ENCODE results near the gene CCDC59. TPM values are rescaled to one million over a fixed set of nuclear protein-coding genes. Genes with fewer than 3 reads are reported as not detected.
"Not testable (repeated sequence)": the region's sequence is repeated elsewhere in the genome, so short reads cannot be mapped to it uniquely, and the experiment has no call there.

Gene CCDC59
- total RNA-seq, result 10 to 100 TPM; 47.0 to 83.2 TPM

GRCh38 chr12:82358200-82359114, at the start of gene CCDC59, which contains the start of gene METTL25:
Gene CCDC59, minus strand, starts transcription at chr12:82358387. Its CDS starts 11 bp downstream, at chr12:82358376.
Gene METTL25, plus strand, starts transcription at chr12:82358529. Its CDS starts 37 bp downstream, at chr12:82358566.
- peaks cover 19% of the 10 kb centered on the region for H3K4me1 Mint-ChIP-seq
- no peaks in the 10 kb centered on the region for H3K9me3 Mint-ChIP-seq
- H3K4me3 Mint-ChIP-seq, result peak within 1 kb of the TSS; percentile 99
- H3K27ac Mint-ChIP-seq, result peak within 1 kb of the TSS; percentile 99
- peaks cover 51% of the 10 kb centered on the region for H3K36me3 Mint-ChIP-seq (ENCODE audit: low read depth)
- H3K27me3 Mint-ChIP-seq, result no peaks in the 10 kb centered on the region
- ATAC-seq (replicated peaks), result peak; percentile 94

- no peak overlapping the region for H3K4me3 Mint-ChIP-seq
- H3K4me1 Mint-ChIP-seq, result no peaks in the 10 kb centered on the region
- H3K27me3 Mint-ChIP-seq, result no peaks in the 10 kb centered on the region
- no peak overlapping the region for H3K27ac Mint-ChIP-seq
- no peaks in the 10 kb centered on the region for H3K9me3 Mint-ChIP-seq
- peaks cover 30% of the 10 kb centered on the region for H3K36me3 Mint-ChIP-seq (ENCODE audit: low read depth)
- ATAC-seq (replicated peaks), result no peak
Observed at GRCh38 chr12:82407481-82407880, 49.3 kb upstream of the CCDC59 start.

GRCh38 chr12:82406651-82407050, 48.5 kb upstream of the CCDC59 start:
- Mint-ChIP-seq H3K36me3 (ENCODE audit: low read depth) (peaks cover 30% of the 10 kb centered on the region), H3K27ac (no peak overlapping the region), H3K4me1 (no peaks in the 10 kb centered on the region), H3K27me3 (no peaks in the 10 kb centered on the region), H3K4me3 (no peak overlapping the region), H3K9me3 (no peaks in the 10 kb centered on the region)
- no peak for ATAC-seq (replicated peaks)

GRCh38 chr12:82400819-82401218, 42.6 kb upstream of the CCDC59 start:
- Mint-ChIP-seq H3K27me3 (no peaks in the 10 kb centered on the region), H3K4me1 (no peaks in the 10 kb centered on the region), H3K36me3 (ENCODE audit: low read depth) (peaks cover 30% of the 10 kb centered on the region), H3K4me3 (no peak overlapping the region), H3K9me3 (no peaks in the 10 kb centered on the region), H3K27ac (no peak overlapping the region)
- no peak for ATAC-seq (replicated peaks)

- Mint-ChIP-seq H3K9me3 (no peaks in the 10 kb centered on the region), H3K4me3 (no peak overlapping the region), H3K4me1 (no peaks in the 10 kb centered on the region), H3K36me3 (ENCODE audit: low read depth) (peaks cover 29% of the 10 kb centered on the region), H3K27me3 (no peaks in the 10 kb centered on the region), H3K27ac (no peak overlapping the region)
- ATAC-seq (replicated peaks), result no peak
Observed at GRCh38 chr12:82398879-82399278, 40.7 kb upstream of the CCDC59 start.

- Mint-ChIP-seq H3K27ac (no peak overlapping the region), H3K9me3 (no peaks in the 10 kb centered on the region), H3K27me3 (no peaks in the 10 kb centered on the region), H3K36me3 (ENCODE audit: low read depth) (peaks cover 10% of the 10 kb centered on the region), H3K4me1 (no peaks in the 10 kb centered on the region), H3K4me3 (no peak overlapping the region)
- no peak for ATAC-seq (replicated peaks)
Observed at GRCh38 chr12:82383930-82384552, 25.9 kb upstream of the CCDC59 start.

- H3K4me3 Mint-ChIP-seq, result no peak overlapping the region
- ATAC-seq (replicated peaks), result no peak
- H3K36me3 Mint-ChIP-seq (ENCODE audit: low read depth), result peaks cover 11% of the 10 kb centered on the region
- no peaks in the 10 kb centered on the region for H3K9me3 Mint-ChIP-seq
- no peak overlapping the region for H3K27ac Mint-ChIP-seq
- H3K27me3 Mint-ChIP-seq, result no peaks in the 10 kb centered on the region
- H3K4me1 Mint-ChIP-seq, result no peaks in the 10 kb centered on the region
Observed at GRCh38 chr12:82378997-82379396, 20.8 kb upstream of the CCDC59 start.

GRCh38 chr12:82375201-82375600, 17.0 kb upstream of the CCDC59 start:
- no peak for ATAC-seq (replicated peaks)
- Mint-ChIP-seq H3K27ac (no peak overlapping the region), H3K27me3 (no peaks in the 10 kb centered on the region), H3K36me3 (ENCODE audit: low read depth) (peaks cover 38% of the 10 kb centered on the region), H3K9me3 (no peaks in the 10 kb centered on the region), H3K4me3 (no peak overlapping the region), H3K4me1 (no peaks in the 10 kb centered on the region)

GRCh38 chr12:82366197-82366596, 8.0 kb upstream of the CCDC59 start:
- Mint-ChIP-seq H3K36me3 (ENCODE audit: low read depth) (peaks cover 18% of the 10 kb centered on the region), H3K4me1 (no peaks in the 10 kb centered on the region), H3K9me3 (no peaks in the 10 kb centered on the region), H3K4me3 (no peak overlapping the region), H3K27me3 (no peaks in the 10 kb centered on the region), H3K27ac (no peak overlapping the region)
- ATAC-seq (replicated peaks), result peak; percentile 40

GRCh38 chr12:82363990-82364389, 5.8 kb upstream of the CCDC59 start:
- no peak for ATAC-seq (replicated peaks)
- Mint-ChIP-seq H3K36me3 (ENCODE audit: low read depth) (peaks cover 4% of the 10 kb centered on the region), H3K9me3 (no peaks in the 10 kb centered on the region), H3K27me3 (no peaks in the 10 kb centered on the region), H3K27ac (no peak overlapping the region), H3K4me3 (no peak overlapping the region), H3K4me1 (peaks cover 4% of the 10 kb centered on the region)

GRCh38 chr12:82361461-82361915, 3.3 kb upstream of the CCDC59 start:
- Mint-ChIP-seq H3K4me3 (no peak overlapping the region), H3K36me3 (ENCODE audit: low read depth) (peaks cover 21% of the 10 kb centered on the region), H3K4me1 (peaks cover 13% of the 10 kb centered on the region), H3K9me3 (no peaks in the 10 kb centered on the region), H3K27me3 (no peaks in the 10 kb centered on the region), H3K27ac (no peak overlapping the region)
- ATAC-seq (replicated peaks), result no peak

GRCh38 chr12:82360834-82361233, 2.6 kb upstream of the CCDC59 start:
- ATAC-seq (replicated peaks); H3K27ac Mint-ChIP-seq; H3K9me3 Mint-ChIP-seq; H3K27me3 Mint-ChIP-seq; H3K4me3 Mint-ChIP-seq: not testable (repeated sequence)
- Mint-ChIP-seq H3K4me1 (peaks cover 15% of the 10 kb centered on the region), H3K36me3 (ENCODE audit: low read depth) (peaks cover 27% of the 10 kb centered on the region)

- peak overlapping the region; percentile 99 for H3K27ac Mint-ChIP-seq
- H3K9me3 Mint-ChIP-seq, result no peaks in the 10 kb centered on the region
- peak; percentile 3 for ATAC-seq (replicated peaks)
- peaks cover 45% of the 10 kb centered on the region for H3K36me3 Mint-ChIP-seq (ENCODE audit: low read depth)
- peak overlapping the region; percentile 99 for H3K4me3 Mint-ChIP-seq
- no peaks in the 10 kb centered on the region for H3K27me3 Mint-ChIP-seq
- H3K4me1 Mint-ChIP-seq, result peaks cover 19% of the 10 kb centered on the region
Observed at GRCh38 chr12:82359115-82359478, 910 bp upstream of the CCDC59 start.

- Mint-ChIP-seq H3K4me1 (peaks cover 19% of the 10 kb centered on the region), H3K9me3 (no peaks in the 10 kb centered on the region), H3K27me3 (no peaks in the 10 kb centered on the region), H3K36me3 (ENCODE audit: low read depth) (peaks cover 57% of the 10 kb centered on the region), H3K27ac (peak overlapping the region; percentile 99), H3K4me3 (peak overlapping the region; percentile 99)
- ATAC-seq (replicated peaks), result no peak
Observed at GRCh38 chr12:82357845-82358199, 365 bp downstream of the CCDC59 start.

GRCh38 chr12:82357340-82357739, 847 bp downstream of the CCDC59 start:
- no peak for ATAC-seq (replicated peaks)
- peak overlapping the region; percentile 99 for H3K27ac Mint-ChIP-seq
- peak overlapping the region; percentile 99 for H3K4me3 Mint-ChIP-seq
- H3K36me3 Mint-ChIP-seq (ENCODE audit: low read depth), result peaks cover 62% of the 10 kb centered on the region
- H3K4me1 Mint-ChIP-seq, result peaks cover 19% of the 10 kb centered on the region
- H3K27me3 Mint-ChIP-seq, result no peaks in the 10 kb centered on the region
- H3K9me3 Mint-ChIP-seq, result no peaks in the 10 kb centered on the region
